LNCAP (cell line): ENCODE results near the gene RBM3.

Source experiments
- TF ChIP-seq, protein P1 (sequence below): fragments of 450-650 bp; IDR thresholded peaks from 2 replicates; pipeline ENCODE4 v1.5.1; 2017; ENCODE audit warnings: mild to moderate bottlenecking

RBM3 gene

DNA sequence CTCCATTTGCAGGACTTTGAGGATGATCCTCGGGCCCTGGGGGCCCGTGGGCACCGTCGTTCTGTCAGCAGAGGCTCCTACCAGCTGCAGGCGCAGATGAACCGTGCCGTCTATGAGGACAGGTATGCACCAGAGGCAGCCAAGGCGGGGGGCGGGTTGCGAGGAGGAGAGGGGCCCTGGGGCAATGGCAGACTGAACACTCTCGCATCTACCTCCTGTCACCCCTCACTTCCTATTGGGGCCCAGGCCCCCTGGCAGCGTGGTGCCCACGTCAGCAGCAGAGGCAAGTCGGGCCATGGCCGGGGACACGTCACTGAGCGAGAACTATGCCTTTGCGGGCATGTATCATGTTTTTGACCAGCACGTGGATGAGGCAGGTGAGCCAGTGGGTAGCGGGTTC lies 25.1 kb downstream of the RBM3 start:
- TF ChIP-seq, protein P1, sequence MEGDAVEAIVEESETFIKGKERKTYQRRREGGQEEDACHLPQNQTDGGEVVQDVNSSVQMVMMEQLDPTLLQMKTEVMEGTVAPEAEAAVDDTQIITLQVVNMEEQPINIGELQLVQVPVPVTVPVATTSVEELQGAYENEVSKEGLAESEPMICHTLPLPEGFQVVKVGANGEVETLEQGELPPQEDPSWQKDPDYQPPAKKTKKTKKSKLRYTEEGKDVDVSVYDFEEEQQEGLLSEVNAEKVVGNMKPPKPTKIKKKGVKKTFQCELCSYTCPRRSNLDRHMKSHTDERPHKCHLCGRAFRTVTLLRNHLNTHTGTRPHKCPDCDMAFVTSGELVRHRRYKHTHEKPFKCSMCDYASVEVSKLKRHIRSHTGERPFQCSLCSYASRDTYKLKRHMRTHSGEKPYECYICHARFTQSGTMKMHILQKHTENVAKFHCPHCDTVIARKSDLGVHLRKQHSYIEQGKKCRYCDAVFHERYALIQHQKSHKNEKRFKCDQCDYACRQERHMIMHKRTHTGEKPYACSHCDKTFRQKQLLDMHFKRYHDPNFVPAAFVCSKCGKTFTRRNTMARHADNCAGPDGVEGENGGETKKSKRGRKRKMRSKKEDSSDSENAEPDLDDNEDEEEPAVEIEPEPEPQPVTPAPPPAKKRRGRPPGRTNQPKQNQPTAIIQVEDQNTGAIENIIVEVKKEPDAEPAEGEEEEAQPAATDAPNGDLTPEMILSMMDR: no peak

GRCh38 chrX:48600226-48600625 lies 25.9 kb downstream of the RBM3 start:
- TF ChIP-seq, protein P1: no peak

DNA sequence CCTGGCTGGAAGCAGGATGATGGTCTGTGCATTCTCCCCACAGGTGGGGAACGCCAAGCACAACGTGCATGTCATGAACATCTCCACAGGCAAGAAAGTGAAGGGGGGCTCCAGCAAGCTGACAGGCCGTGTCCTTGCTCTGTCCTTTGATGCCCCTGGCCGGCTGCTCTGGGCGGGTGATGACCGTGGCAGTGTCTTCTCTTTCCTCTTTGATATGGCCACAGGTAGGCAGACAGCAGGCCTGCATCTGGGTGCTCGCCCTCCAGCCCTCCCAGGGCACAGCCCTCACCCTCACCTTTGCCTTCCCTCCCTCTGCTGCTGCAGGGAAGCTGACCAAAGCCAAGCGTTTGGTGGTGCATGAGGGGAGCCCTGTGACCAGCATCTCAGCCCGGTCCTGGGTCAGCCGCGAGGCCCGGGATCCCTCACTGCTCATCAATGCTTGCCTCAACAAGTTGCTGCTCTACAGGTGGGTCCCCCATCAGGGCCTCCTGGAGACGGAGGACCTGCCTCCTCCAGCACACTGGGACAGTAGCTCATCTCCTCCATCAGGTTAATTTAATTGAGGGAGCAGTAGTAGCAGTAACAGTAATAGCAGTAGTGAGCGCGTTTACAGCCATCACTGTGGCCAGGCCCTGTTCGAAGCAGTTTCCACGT lies 27.6 kb downstream of the RBM3 start:
- TF ChIP-seq, protein P1: no peak

GRCh38 chrX:48604701-48605100 lies 30.4 kb downstream of the RBM3 start:
- TF ChIP-seq, protein P1: no peak

DNA sequence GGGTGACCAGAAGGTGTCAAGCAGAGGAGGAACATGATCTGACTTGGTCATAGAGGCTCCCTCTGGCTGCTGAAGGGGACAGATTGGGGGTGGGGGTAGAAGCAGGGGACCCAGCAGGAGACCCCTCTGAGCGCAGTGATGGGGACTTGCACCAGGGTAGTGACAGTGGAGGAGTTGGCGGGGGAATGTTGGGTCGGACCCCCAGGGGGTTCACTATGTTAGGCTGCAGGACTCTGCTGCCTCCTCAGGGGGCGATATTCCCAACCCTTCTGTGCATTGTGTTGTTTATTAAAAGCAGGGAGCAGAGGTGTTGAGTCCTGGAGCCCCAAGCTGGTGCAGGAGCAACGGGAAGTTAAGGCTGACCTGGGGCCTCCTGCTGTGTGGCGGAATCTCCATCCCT lies 31.8 kb downstream of the RBM3 start:
- TF ChIP-seq, protein P1: no peak

GRCh38 chrX:48611703-48612102 lies 37.4 kb downstream of the RBM3 start:
- TF ChIP-seq, protein P1: no peak

DNA sequence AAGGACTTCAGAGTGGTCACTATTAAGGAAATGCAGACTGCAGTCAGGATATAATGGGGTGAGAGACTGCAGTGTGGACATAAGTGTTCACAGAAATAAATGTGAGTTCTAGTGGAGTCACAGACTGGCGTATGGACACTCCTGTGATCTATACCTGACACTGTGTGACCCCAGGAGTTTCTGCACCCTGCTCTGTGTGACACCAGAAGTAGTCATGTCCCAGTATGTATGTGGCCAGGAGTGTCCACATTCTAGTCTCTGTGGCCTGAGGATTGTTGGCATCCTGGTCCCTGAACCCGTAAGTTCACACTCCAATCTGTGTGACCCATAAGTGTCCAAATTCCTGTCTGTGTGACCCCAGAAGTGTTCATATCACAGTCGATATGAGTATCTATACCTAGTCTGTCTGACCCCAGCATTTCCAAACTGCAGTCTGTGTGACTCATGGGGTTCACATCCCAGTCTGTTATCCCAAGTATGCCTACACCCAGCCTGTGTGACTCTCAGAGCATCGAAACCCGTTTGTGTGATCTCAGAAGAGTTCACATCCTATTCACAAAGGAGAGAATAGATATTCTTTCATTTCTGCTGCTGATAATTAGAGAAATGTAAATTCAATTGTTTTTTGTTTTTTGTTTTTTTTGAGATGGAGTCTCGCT lies 39.3 kb downstream of the RBM3 start:
- TF ChIP-seq, protein P1: no peak
